GM21381 (cell line): ENCODE data around the gene MTMR1.

Experiments used
- ATAC-seq: cut with Tn5 transposase; IDR thresholded peaks from one replicate; pipeline ENCODE4 v1.9.1; 2021; ENCODE audit warnings: mild to moderate bottlenecking, moderate library complexity; ENCODE audit not compliant: unreplicated experiment

Gene MTMR1

DNA sequence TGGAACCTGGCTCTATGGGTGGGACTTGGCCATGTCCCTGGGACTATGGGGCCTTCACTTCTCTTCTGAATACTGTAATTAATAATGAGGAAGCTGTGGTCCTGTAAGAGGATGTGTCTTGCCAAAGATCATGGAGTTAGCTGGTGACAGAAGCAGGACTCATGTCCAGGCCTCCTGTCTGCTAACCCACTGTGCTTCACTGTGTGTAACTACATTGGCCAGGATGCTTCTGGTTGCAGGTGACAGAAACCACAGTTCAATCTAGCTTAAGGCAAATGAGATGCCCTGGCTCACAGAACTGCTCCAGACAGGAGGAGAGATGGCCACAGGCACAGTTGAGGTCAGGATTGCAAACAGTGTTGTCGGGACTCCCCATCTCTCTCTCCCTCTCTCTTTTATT, 3.1 kb downstream of the MTMR1 start:
- no peak for ATAC-seq

DNA sequence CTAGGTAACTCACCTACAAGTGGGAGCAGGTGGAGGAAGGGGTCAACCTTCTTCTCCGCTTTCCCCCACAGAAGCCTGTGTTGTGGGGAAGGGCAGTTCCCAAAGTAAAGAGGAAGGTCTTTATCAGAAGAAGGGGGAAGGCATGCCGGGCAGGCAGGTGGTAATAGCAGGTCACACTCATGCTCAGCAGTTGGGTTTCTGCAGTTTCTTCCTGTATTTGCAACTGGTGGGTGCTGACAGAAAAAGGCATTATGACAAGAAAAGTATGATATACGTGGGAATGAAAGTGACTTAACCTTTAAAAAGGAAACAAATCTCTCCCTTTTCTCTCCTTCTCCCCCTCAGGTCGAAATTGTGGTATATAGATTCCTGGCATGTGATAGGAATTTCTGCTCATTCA, 3.7 kb downstream of the MTMR1 start:
- ATAC-seq, result no peak

DNA sequence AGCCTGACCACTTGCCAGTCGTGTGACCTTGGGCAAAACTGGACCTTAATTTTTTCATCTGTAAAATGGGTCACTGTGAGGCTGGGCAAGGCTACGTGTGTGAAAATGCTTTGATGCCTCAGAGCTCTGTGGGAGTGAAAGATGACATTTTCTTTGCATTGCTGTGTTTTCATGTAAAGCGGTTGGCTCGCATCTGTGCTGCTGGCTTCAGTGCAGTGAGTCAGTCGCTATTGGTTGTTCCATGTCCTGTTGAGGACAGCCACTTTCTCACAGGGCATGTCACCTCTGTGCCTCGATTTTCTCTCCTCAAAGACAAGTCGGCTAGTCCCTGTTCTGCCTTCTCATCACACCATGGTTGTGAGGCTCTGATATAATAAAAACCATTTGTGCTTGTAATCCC, 4.4 kb downstream of the MTMR1 start:
- ATAC-seq, result no peak

DNA sequence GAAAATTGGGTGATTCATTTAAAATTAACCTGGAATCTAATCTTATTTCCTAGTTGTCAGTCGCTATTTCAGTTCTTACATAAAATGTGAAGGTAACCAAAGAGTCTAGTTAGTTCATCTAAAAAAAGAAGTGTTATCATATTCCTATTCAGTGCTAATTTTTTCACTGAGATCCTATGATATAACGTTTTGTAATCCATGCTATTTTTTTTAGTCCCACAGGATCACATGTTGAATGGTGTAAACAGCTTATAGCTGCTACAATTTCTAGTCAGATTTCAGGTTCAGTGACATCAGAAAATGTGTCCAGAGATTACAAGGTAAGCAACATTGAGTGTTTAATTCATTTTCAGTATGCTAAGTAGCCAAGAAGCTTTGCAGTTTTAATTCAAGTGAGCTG, 5.8 kb downstream of the MTMR1 start:
- no peak for ATAC-seq

DNA sequence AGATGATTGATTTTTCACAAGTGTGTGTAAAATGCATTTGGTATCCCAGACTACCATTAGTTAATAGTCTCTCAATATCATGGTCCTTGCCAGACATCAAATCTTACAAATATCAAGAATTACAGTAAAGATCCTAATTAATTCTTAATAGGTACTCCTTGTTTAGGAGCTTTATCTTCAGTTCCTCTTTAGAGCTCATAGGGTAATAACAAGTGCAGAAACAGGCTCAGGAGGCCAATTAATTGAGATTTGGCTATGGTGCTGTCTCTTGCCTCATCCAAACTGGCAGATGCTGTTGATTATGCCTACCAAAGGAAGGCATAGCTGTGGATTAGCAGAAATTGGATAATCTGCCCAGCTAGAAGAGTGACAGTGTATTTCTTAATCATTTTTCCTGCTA, 6.9 kb downstream of the MTMR1 start:
- ATAC-seq, result no peak

DNA sequence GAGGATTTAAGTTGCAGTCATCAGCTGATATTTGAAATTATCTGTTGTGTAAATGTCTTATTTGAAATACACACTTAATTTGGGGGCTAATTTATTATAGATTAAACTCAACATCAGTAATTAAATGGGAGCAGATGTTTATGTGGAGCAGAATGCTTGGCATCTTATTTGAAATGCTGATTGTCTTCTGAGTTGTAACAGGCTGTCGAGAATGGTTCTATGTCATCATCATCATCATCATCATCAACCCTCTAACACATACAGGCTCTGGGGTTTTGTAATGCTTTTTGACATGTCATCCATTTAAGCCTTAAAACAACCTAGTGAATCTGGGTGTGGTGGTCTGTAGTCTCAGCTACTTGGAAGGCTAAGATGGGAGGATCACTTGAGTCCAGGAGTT, 8.2 kb downstream of the MTMR1 start:
- no peak for ATAC-seq

DNA sequence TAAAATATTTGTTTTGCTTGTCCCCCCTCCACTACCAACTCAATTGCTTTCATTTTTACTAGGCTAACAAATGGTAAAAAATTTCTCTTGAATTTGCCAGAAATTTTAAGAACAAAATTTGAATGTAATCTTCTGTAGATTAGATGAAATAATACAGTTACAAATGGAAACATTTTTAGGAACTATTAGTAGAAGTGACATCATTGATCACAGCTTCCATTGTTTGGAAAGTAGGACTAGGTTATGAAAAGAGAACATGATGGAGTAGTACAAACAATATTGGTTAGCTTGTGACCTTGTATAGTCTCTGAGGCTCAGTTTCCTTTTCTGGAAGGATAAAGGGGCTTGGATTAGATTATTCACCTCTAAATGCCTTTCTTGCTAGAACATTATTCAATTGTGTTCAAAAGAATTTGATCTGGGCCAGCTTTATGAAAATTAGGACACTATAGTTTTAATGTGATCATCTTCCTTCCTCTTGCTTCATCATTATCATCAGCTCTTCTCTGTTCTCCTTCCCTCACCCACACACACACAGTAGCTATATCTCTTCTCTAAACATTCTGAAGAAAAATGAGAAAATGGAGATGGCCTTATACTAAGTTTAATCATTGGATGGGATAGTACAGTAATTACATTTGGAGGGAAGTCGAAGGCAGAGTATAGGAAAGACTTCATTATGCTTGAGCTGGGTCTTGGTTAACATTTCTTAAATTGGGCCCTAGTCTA, 9.9 kb downstream of the MTMR1 start:
- ATAC-seq, result no peak

DNA sequence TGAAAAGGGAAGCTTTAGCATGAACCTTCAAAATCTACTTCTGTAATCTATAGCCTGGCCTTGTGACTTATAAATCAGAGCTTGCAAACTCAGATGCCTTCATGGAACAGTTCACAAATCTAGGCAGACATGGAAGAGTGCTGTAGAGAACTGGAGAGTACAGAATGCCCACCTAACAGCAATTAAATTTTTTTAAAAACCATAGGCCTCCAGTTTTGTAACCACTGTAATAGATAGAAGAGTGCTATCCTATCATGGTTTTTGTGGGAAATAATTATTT, 10.4 kb downstream of the MTMR1 start:
- no peak for ATAC-seq

DNA sequence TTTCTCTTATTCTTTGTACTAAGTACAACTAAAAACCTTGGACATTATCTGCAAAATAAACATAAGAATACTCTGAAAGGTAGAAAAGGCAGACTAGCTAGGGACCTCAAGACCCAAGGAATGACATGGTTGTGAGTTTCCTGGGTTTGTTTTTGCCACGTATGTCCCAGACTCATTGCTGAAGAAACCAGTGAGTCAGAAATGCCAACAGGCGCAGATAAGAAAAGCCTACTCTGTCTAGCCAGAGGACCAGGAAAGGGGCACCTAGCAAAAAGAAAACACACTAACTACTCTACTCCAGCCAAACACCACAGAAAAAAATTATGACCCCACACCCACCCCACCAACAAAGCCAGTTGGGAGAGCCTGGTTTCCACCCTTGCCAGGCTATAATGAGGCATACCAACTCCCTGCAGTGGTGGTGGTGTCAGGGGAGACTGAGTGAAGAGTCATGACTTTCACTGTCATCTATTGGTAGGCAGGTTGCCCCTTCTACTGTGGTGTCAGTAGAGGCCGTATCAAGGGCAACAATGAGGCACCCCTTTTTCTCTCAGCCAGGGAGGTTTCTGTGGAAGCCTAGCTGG, 10.9 kb downstream of the MTMR1 start:
- no peak for ATAC-seq

DNA sequence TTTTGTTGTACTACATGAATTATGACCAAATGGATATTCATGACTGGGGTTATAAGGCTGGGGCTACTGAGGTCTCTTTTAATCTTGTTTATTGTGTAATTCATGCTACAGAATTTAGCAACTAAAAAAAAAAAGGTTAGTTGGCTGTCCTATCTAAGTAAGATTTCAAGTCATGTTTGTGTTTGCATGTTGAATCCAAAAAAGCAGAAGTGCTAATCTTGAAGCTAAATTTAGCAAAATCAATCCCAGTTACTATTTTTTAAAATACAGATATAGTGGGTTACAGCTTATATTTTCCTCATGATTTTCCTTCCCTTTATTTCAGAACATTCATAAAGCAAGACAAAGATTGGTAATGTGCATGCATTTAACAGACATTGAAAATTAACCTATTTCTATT, 19.4 kb downstream of the MTMR1 start:
- ATAC-seq, result no peak

DNA sequence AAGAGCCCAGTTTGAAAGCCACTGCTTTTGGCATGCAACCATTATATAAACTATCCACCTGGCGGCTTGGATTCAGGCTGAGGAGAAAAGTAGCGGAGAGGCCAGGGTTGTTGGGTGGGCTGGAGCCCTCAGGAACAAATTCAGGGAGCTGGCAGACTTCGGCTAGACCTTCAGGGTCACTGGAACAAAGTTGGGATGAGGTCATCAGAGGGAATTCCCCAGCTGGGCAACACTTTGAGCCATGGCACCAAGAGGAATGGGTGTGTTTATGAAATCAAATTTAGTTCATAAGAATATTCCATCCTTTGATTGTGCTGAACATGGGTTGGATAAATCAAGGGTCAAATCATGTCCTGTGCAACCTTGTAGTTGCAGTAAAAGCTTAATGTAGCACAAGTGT, 22.0 kb downstream of the MTMR1 start:
- ATAC-seq, result no peak

DNA sequence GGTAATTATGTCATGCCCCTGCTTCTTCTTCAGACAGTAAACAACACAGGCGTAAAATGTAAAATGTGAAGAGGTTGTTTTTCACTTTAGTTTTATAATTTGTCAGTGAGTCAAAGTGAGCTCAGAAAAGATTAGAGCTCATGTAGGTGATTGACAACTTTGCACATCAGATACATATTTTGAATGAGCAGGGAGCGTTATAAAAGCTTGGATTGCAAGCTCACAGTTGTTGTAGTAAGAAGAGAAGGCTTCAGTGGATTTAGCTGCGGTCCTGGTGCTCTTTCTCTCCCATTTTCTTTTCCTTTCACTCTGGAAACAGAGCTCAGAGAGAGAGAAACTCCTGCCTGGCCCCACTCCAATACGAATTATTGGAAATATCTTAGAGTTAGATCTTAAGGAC, 26.4 kb downstream of the MTMR1 start:
- no peak for ATAC-seq

DNA sequence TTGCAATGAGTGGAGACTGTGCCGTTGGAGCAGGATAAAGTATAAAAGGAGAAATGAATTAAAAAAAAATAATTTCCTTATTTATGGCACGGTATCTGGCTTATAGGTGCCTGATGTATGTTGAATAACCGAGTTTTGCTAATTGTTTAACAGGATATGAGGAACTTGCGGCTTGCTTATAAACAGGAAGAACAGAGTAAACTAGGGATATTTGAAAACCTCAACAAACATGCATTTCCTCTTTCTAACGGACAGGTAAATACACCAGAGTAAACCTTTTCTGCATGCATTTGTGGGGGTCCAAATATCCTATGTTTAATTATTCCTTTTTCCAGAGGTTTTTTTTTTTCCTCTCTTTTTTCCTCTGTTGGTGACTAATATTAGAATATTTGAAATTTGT, 36.8 kb downstream of the MTMR1 start:
- ATAC-seq, result no peak

DNA sequence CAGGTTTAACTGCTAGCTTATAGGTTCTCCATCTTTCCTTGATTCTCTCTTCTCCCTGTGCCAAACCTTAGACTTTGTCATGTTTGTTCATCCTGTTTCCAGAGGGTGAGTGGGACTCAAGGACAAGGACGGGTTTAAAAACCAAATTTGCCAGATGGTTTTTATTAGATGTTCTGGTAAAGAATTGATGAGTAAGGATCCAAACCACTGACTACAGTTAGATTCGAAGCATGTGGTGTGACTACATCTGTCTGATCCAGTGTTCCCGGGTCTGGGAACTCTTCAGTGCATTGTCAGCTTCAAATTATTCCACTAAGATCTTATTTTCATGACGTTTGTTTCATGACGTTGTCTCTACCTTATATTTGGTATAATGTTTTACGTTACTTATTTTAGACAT, 37.5 kb downstream of the MTMR1 start:
- ATAC-seq, result no peak

DNA sequence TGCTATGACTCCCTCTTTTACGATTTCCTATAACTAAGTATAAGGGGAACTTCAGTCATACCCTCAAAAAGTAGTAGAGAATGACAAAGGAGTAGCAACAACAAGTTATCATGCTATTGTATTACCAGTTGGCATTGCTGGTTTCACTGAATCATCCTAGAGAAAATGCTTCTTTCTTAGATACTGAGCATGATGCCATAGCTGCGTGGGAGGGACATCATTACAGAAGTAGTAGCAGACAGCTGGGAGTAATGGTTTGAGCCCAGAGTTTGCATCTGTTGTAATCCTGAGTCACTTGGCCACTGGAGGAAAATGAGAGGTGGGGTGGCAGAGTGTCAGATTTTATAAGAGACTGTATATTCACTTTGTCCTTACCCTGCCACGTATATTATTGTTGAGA, 38.6 kb downstream of the MTMR1 start:
- no peak for ATAC-seq

DNA sequence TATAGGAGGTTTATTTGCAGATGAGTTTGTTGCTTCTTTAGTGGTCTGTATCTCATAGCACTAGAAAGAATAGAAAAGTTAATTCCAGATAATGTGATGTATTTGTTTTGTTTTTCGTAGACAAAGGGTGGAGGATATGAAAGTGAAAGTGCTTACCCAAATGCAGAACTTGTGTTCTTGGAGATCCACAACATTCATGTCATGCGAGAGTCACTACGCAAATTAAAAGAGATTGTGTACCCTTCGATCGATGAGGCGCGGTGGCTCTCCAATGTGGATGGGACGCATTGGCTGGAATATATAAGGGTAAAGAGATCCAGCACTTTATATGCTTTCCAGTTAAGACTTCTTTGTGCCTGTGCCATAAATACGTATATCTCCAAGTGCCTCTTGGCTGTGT, 43.3 kb downstream of the MTMR1 start:
- no peak for ATAC-seq

DNA sequence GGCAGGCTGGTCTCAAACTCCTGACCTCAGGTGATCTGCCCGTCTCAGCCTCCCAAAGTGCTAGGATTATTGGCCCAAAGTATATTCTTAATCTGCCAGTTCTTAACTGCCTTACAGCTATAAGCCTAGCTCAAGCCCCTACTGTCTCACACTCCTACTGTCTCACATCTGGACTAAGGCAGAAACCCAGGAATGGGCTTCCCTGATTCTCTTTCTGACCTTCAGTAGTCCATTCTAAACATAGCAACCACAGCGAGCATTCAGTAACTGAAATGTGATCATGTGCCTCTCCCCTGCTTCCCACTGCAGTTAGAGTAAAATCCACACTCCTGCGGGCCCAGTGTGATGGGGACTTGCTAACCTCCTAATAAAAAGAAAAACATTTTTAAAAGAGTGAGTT, 58.9 kb downstream of the MTMR1 start:
- no peak for ATAC-seq

DNA sequence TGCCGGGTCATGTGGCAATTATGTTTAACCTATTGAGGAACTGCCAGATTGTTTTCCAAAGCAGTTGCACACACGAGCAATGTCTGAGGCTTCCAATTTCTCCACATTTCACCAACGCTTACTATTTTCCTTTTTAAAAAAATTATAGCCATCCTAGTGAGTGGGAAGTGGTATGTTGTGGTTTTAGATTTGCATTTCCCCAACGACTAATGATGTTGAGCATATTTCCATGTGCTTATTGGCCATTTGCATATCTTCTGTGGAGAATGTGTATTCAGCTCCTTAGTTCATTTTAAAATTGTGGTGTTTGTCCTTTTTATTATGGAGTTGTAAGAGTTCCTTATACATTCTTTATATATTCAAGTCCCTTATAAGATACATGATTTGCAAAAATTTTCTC, 60.2 kb downstream of the MTMR1 start:
- no peak for ATAC-seq

DNA sequence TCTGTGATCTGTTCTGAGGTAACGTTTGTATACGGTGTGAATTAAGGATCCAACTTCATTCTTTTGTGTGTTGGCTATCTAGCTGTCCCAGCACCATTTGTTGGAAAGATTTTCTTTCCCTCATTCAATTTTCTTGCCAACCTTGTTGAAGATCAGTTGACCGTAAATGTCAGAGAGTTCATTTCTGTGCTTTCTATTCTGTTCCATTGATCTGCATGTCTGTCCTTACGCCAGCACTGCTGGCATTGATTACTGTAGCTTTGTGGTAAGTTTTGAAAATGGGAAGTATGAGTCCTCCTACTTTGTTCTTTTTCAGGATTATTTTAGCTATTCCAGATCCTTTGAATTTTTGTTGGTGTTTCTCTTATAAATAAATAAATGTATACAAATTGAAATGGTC, 60.8 kb downstream of the MTMR1 start:
- no peak for ATAC-seq

DNA sequence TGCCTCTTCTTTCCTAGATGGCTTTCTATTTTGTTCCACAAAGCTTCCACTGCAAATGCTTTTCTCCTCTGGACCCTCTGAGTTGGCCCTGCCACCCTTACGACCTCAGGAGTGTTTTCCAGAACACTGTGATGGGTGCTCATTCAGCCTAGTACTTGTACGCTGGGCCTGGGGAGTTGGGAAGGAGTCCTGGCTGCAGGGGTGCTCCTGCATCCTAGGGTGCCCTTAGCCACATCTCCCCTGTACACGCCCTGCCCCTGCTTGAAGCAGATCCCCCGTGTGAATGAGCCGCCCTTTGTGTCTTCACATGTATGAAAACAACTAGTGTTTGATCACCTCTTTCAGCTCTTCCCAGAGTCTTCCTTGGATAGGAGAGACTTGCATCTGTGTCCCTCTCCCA, 64.2 kb downstream of the MTMR1 start:
- no peak for ATAC-seq

DNA sequence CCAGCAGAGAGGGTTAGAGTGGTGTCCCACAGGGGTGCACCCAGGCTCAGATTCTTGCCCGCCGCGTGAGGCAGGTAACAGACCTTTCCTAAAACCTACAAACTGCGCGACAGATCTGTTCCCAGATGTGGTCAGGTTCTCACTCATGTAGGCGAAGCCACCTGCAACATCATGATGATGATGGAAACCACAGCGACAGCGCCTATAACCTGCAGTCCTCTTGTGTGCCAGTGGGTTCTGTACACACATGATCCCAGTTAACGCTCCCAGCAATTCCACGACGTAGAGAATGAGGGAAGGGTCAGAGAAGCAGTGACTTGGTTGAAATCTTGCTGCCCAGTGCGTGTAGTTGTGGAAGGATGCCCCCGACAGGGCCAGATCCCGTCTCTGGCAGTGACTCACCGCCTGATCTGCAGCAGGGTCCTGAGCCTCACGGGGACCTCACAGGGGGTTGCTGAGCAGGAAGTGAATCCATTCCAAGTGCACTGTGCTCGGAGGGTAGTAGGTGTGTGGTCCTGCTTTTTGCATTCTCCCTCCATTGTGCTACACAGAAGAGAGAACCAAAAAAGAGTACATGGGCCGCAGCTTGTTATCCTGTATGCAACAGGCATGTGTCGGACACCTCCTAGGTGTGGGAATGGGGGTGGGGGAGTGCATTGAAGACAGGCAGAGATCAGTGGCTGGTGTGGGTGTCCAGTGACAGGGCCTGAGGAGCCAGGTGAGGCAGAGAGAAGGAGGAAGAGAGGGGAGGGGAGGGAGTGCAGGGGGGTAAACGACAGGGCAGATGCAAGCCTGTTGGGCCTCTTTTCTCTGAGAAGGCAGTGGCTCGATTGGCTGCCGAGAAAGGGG, 66.6 kb downstream of the MTMR1 start:
- no peak for ATAC-seq

DNA sequence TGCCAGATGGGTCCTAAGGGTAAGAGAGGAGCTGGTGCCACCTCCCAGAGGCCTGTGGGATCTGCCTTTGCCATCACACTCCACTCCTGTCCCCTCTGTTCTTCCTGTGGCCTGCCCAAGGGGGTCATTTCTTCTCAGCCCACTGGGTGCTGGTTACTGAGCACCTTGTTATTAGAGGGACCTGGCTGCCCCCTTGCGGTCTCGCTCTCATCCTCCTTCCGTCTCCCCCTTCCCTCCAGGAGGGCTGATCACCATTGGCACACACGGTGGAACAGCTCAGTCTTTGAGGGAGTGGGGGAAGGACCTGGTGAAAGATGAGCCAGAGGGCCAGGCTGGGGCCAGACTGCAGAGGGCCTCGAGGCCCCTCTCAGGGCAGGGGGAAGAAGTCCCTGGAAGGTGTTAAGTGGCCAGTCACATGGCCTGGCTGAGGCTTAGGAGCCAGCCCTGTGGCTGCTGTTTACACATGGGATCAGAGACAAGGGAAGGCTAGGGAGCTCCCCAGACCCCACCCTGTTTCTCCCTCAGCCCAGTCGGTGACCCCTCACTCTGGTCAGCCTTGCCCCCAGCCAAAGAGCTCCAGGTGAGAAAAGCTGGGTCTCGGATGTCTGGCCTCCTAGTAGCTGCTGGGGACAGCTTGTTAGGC, 68.1 kb downstream of the MTMR1 start:
- ATAC-seq, result no peak
